K562 (cell line): Measurements from ENCODE around the gene UBE2M. TPM values are rescaled to one million over a fixed set of nuclear protein-coding genes. Genes with fewer than 3 reads are reported as not detected.

ENCODE experiments used
- ARID2 ChIP-seq: fragments of 450-650 bp; IDR thresholded peaks from 2 replicates; pipeline ENCODE4 v1.6.1; 2017; ENCODE audit warnings: antibody characterized with exemption, mild to moderate bottlenecking
- ATF1 ChIP-seq, 2 experiments: fragments of 450-650 bp in 1 of 2; IDR thresholded peaks; 2 replicates each; pipeline ENCODE4 v1.6.1; 2016; ENCODE audit warnings: missing compliant biosample characterization in 1 of 2, missing genetic modification characterization in 1 of 2
- FOXJ2 ChIP-seq: fragments of 200-800 bp; sonication (Bioruptor generic); IDR thresholded peaks from 2 replicates; pipeline ENCODE4 v1.6.1; 2016; ENCODE audit warnings: missing genetic modification characterization, missing compliant biosample characterization
- GABPB2 ChIP-seq: fragments of 250-450 bp; sonication (Bioruptor Pico); conservative IDR thresholded peaks from 2 replicates; pipeline ENCODE4 v1.5.1; 2021; ENCODE audit warnings: mild to moderate bottlenecking
- NFE2L1 ChIP-seq: fragments of 450-650 bp; IDR thresholded peaks from 2 replicates; pipeline ENCODE4 v1.6.1; 2016; ENCODE audit warnings: missing genetic modification characterization, low read depth, mild to moderate bottlenecking, missing compliant biosample characterization, moderate library complexity, borderline replicate concordance
- PKNOX1 ChIP-seq: fragments of 450-650 bp; IDR thresholded peaks from 2 replicates; pipeline ENCODE4 v1.6.1; 2016
- TBP ChIP-seq: optimal IDR thresholded peaks from 2 replicates; pipeline ENCODE3; 2011; ENCODE audit warnings: low read depth, low read length, improper control_type of control experiment
- TEAD4 ChIP-seq, 2 experiments: sonication (generic) in 1 of 2; formaldehyde crosslinking in 1 of 2; IDR thresholded peaks; 2 replicates each; pipeline versions ENCODE4 v1.6.1 to v1.8.0; 2012 to 2022; ENCODE audit warnings: borderline replicate concordance in 1 of 2, inconsistent platforms in 1 of 2, low read length in 1 of 2, mild to moderate bottlenecking in 1 of 2, missing genetic modification reagents in 1 of 2
- TFAP4 ChIP-seq: sonication (generic); formaldehyde crosslinking; IDR thresholded peaks from 2 replicates; pipeline ENCODE4 v1.8.0; 2022; ENCODE audit warnings: missing genetic modification reagents, mild to moderate bottlenecking, moderate library complexity, borderline replicate concordance
- ZNF407 ChIP-seq: fragments of 450-650 bp; IDR thresholded peaks from 2 replicates; pipeline ENCODE4 v1.6.1; 2016; ENCODE audit warnings: low read depth
- ZNF717 ChIP-seq: fragments of 250-450 bp; sonication (Bioruptor Pico); IDR thresholded peaks from 2 replicates; pipeline ENCODE4 v1.5.0; 2021
- polyA plus RNA-seq, 8 experiments: library from polyadenylated mRNA; depleted of rRNA in 4 of 8; stranded (reverse) in 5 of 8; unstranded in 3 of 8; fragments of >200 nt; fragmentation: Nextera tagmentation in 2 of 8; fragmentation: Illumina TruSeq in 1 of 8; extraction: Ambion mirVana in 2 of 8; extraction: Trizol in 1 of 8; gene quantifications; 2 replicates each; pipeline versions ENCODE4 v1.2.1 to v1.2.3, GENCODE V29; 2011 to 2014; ENCODE audit warnings: inconsistent platforms in 1 of 8, missing spikeins in 1 of 8
- total RNA-seq, 7 experiments: library from RNA; depleted of rRNA in 6 of 7; stranded (reverse); fragments of >200 nt in 6 of 7; fragmentation: Illumina TruSeq in 2 of 7; extraction: Trizol in 2 of 7; gene quantifications; 2 replicates each; pipeline versions ENCODE4 v1.2.1 to v1.2.3, GENCODE V29; 2011 to 2021; ENCODE audit warnings: low replicate concordance in 1 of 7
- TF ChIP-seq, protein P1 (sequence below): fragments of 450-650 bp; IDR thresholded peaks from 2 replicates; pipeline ENCODE4 v1.6.1; 2017; ENCODE audit warnings: mild to moderate bottlenecking, moderate library complexity

UBE2M gene
- total and polyA plus RNA-seq, 9 of the 15 experiments (the other 6 are each of a cell fraction or from before 2014, with no cell fraction given): 0.92 to 163 (median 85.7) TPM

- TF ChIP-seq PKNOX1: peak; percentile 81
- no peak for TF ChIP-seq NFE2L1 (tag)
- TF ChIP-seq TBP: no peak
- TF ChIP-seq, protein P1, sequence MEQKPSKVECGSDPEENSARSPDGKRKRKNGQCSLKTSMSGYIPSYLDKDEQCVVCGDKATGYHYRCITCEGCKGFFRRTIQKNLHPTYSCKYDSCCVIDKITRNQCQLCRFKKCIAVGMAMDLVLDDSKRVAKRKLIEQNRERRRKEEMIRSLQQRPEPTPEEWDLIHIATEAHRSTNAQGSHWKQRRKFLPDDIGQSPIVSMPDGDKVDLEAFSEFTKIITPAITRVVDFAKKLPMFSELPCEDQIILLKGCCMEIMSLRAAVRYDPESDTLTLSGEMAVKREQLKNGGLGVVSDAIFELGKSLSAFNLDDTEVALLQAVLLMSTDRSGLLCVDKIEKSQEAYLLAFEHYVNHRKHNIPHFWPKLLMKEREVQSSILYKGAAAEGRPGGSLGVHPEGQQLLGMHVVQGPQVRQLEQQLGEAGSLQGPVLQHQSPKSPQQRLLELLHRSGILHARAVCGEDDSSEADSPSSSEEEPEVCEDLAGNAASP: no peak
- no peak; the same call in 1 of the 2 replicates for TF ChIP-seq FOXJ2 (tag)
- TF ChIP-seq ATF1 (CRISPR knock-in tag; IDR thresholded peaks at IDR 0.05): peak; percentile 59; the same call in 1 of the 2 replicates
- TF ChIP-seq ATF1 (tag; IDR thresholded peaks at IDR 0.05): peak; percentile 95
- TF ChIP-seq GABPB2 (CRISPR knock-in tag): 0 out of 2 replicates have a peak, but pooled peaks have one; percentile 75
- TF ChIP-seq ZNF717: no peak
- TF ChIP-seq TEAD4 (IDR thresholded peaks at IDR 0.05; ENCODE audit: low read length): no peak
- no peak for TF ChIP-seq TEAD4 (CRISPR knock-in tag; IDR thresholded peaks at IDR 0.05; ENCODE audit: borderline replicate concordance)
- no peak for TF ChIP-seq ARID2
- no peak for TF ChIP-seq ZNF407
- TF ChIP-seq TFAP4: peak; percentile 74; the same call in 1 of the 2 replicates
Measured at GRCh38 chr19:58554494-58555368, 3.7 kb downstream of the UBE2M start, which contains the start of gene CHMP2A (continued).
